Endothelial cell of umbilical vein (primary cell): Measurements from ENCODE around the gene RNF224. TPM values are rescaled to one million over a fixed set of nuclear protein-coding genes. Genes with fewer than 3 reads are reported as not detected.

Source experiments
- BruUV-seq: library from RNA; stranded (reverse); fragments of 400-500 nt; replicated peaks from 2 replicates; lab custom pipeline; 2021; lab: Mats Ljungman, UMichigan
- CTCF ChIA-PET: fragments of 300-600, 350-600 bp; sonication (Branson Sonifier 250); formaldehyde crosslinking; loops from one replicate; lab custom pipeline; 2021; ENCODE audit warnings: antibody characterized with exemption, inconsistent platforms; lab: Charles Lee
- POLR2A ChIA-PET: fragments of 300-600, 350-600 bp; sonication (Branson Sonifier 250); formaldehyde crosslinking; loops from one replicate; lab custom pipeline; 2021; ENCODE audit warnings: antibody characterized with exemption, inconsistent platforms; lab: Charles Lee
- DNase-seq: peaks from one replicate; pipeline ENCODE4 v3.0.0-alpha.2; 2011; ENCODE audit warnings: low read depth, low spot score
- FAIRE-seq: peaks from 2 replicates; lab custom pipeline; 2011; peaks lifted over from hg19 to GRCh38; lab: Jason Lieb, UNC
- H2AFZ ChIP-seq: 2 replicates; pipeline ENCODE4 v1.6.0; 2012; ENCODE audit warnings: low read depth, low read length, control low read depth, inconsistent platforms
- H3K27ac ChIP-seq: 2 replicates; pipeline ENCODE4 v1.5.1; 2011; ENCODE audit warnings: low read depth, mild to moderate bottlenecking, control low read depth, low read length, moderate library complexity; ENCODE audit not compliant: insufficient read depth
- H3K27me3 ChIP-seq, 2 experiments: 2 replicates each; pipeline versions ENCODE4 v1.6.0 to v1.6.1; 2011; ENCODE audit warnings: low read length in 2 of 2, mixed read lengths in 1 of 2; ENCODE audit not compliant: control insufficient read depth in 2 of 2, insufficient read depth in 2 of 2
- H3K36me3 ChIP-seq, 2 experiments: 2 replicates in 1 of 2; 3 replicates in 1 of 2; pipeline ENCODE4 v1.5.1; 2011; ENCODE audit warnings: low read length in 2 of 2, mild to moderate bottlenecking in 1 of 2, moderate library complexity in 1 of 2; ENCODE audit not compliant: control insufficient read depth in 2 of 2, insufficient read depth in 2 of 2; ENCODE audit errors: extremely low read depth in 1 of 2
- H3K4me1 ChIP-seq: 3 replicates; pipeline ENCODE4 v1.5.1; 2011; ENCODE audit warnings: mild to moderate bottlenecking, low read length; ENCODE audit not compliant: control insufficient read depth, insufficient read depth; ENCODE audit errors: extremely low read depth
- H3K4me2 ChIP-seq: 2 replicates; pipeline ENCODE4 v1.6.1; 2011; ENCODE audit warnings: low read length, control low read depth, mixed read lengths; ENCODE audit not compliant: insufficient read depth
- H3K4me3 ChIP-seq, 3 experiments: fragments of 200-600 bp in 1 of 3; sonication (generic), shearing (Covaris generic) in 1 of 3; replicated peaks in 1 of 3; 2 replicates each; pipeline ENCODE4 v1.5.1; 2011 to 2016; ENCODE audit warnings: control low read depth in 3 of 3, low read length in 3 of 3, mild to moderate bottlenecking in 2 of 3, inconsistent platforms in 1 of 3, low read depth in 1 of 3, moderate library complexity in 1 of 3; ENCODE audit not compliant: insufficient read depth in 1 of 3
- H3K79me2 ChIP-seq: 2 replicates; pipeline ENCODE4 v1.6.0; 2012; ENCODE audit warnings: low read length, inconsistent platforms; ENCODE audit not compliant: control insufficient read depth, insufficient read depth
- H3K9ac ChIP-seq: replicated peaks from 2 replicates; pipeline ENCODE3; 2011; ENCODE audit warnings: low read length, control low read depth; ENCODE audit not compliant: insufficient read depth; ENCODE audit errors: extremely low read depth
- H3K9me1 ChIP-seq: replicated peaks from 3 replicates; pipeline ENCODE4 v1.6.0; 2011; ENCODE audit warnings: mild to moderate bottlenecking, low read length; ENCODE audit not compliant: control insufficient read depth, insufficient read depth; ENCODE audit errors: extremely low read depth
- H3K9me3 ChIP-seq: replicated peaks from 2 replicates; pipeline ENCODE4 v1.5.1; 2012; ENCODE audit warnings: low read length, inconsistent platforms; ENCODE audit not compliant: control insufficient read depth, insufficient read depth
- H4K20me1 ChIP-seq: replicated peaks from 2 replicates; pipeline ENCODE3; 2011; ENCODE audit warnings: mild to moderate bottlenecking, low read length; ENCODE audit not compliant: control insufficient read depth, insufficient read depth; ENCODE audit errors: extremely low read depth
- CTCF ChIP-seq, 2 donors: IDR thresholded peaks; 1 replicate in 1 of 2; 2 replicates in 1 of 2; pipeline ENCODE4 v1.5.1; 2011; ENCODE audit warnings: low read length in 2 of 2, mild to moderate bottlenecking in 2 of 2, moderate library complexity in 2 of 2, control low read depth in 1 of 2, inconsistent platforms in 1 of 2, low read depth in 1 of 2; ENCODE audit not compliant: insufficient read depth in 1 of 2; ENCODE audit errors: extremely low read depth in 1 of 2
- EZH2 ChIP-seq: IDR thresholded peaks from 2 replicates; pipeline ENCODE4 v1.6.1; 2012; ENCODE audit warnings: borderline replicate concordance, low read depth, mild to moderate bottlenecking, moderate library complexity, low read length, inconsistent platforms; ENCODE audit not compliant: severe bottlenecking
- FOS ChIP-seq: IDR thresholded peaks from 2 replicates; pipeline ENCODE4 v1.6.1; 2011; ENCODE audit warnings: mild to moderate bottlenecking, low read length, moderate library complexity, borderline replicate concordance; ENCODE audit not compliant: insufficient read depth
- GATA2 ChIP-seq: IDR thresholded peaks from 2 replicates; pipeline ENCODE4 v1.7.0; 2011; ENCODE audit warnings: low read depth, mild to moderate bottlenecking, moderate library complexity, mixed read lengths, low read length; ENCODE audit not compliant: insufficient read length, insufficient read depth
- JUN ChIP-seq: IDR thresholded peaks from 2 replicates; pipeline ENCODE4 v1.6.1; 2011; ENCODE audit warnings: borderline replicate concordance, low read depth; ENCODE audit not compliant: insufficient read length, insufficient read depth
- MAX ChIP-seq: IDR thresholded peaks from 2 replicates; pipeline ENCODE4 v1.6.1; 2011; ENCODE audit not compliant: insufficient read depth, insufficient read length
- MYC ChIP-seq: IDR thresholded peaks from one replicate; pipeline ENCODE4 v1.6.1; 2011; ENCODE audit warnings: mild to moderate bottlenecking, low read depth, low read length
- POLR2A ChIP-seq: IDR thresholded peaks from 2 replicates; pipeline ENCODE4 v1.6.1; 2012; ENCODE audit warnings: low read depth, mild to moderate bottlenecking, control low read depth, low read length
- POLR2AphosphoS5 ChIP-seq: IDR thresholded peaks from 2 replicates; pipeline ENCODE4 v1.6.1; 2012; ENCODE audit warnings: low read depth, mild to moderate bottlenecking, control low read depth, low read length, moderate library complexity; ENCODE audit not compliant: insufficient read depth
- dilution Hi-C: fragments of 300-500 bp; cut with MboI; formaldehyde crosslinking; loops from one replicate; pipeline ENCODE4 v1.15.0; 2019; ENCODE audit warnings: low sequenced_read_pairs; ENCODE audit not compliant: extremely low pct_ligation_motif_present
- intact Hi-C: fragments of 100-400 bp; cut with micrococcal nuclease; formaldehyde crosslinking; loops from one replicate; pipeline ENCODE4 v1.10.0; 2022
- polyA plus RNA-seq, 4 experiments: library from polyadenylated mRNA; depleted of rRNA in 3 of 4; stranded (reverse) in 3 of 4; unstranded in 1 of 4; fragments of >200 nt; gene quantifications; 2 replicates each; pipeline versions ENCODE4 v1.2.1 to v1.2.3, GENCODE V29; 2011 to 2012; ENCODE audit warnings: missing spikeins in 1 of 4
- total RNA-seq: library from RNA; stranded (reverse); gene quantifications from 2 replicates; pipeline ENCODE4 v1.2.3, GENCODE V29; 2021

RNF224 gene
- total and polyA plus RNA-seq, 2 donors (not counting 3 experiments of a cell fraction or from before 2014, with no cell fraction given), result not detected

- H3K9me1 ChIP-seq, result no peaks in the 10 kb centered on the region
- FAIRE-seq, result no peak
- dilution Hi-C loops, result no loop called here
- no peak for DNase-seq
- BruUV-seq, result no TSS peak
- H3K4me1 ChIP-seq, result peaks cover 18% of the 10 kb centered on the region
- CTCF ChIA-PET, result no interaction called here
- intact Hi-C loops, result no loop called here
- no peak overlapping the region for H3K4me2 ChIP-seq
- no peaks in the 10 kb centered on the region for H3K9me3 ChIP-seq
- H3K27ac ChIP-seq, result no peak overlapping the region
- no peaks in the 10 kb centered on the region for H3K79me2 ChIP-seq
- H2AFZ ChIP-seq, result no peak overlapping the region
- H4K20me1 ChIP-seq, result no peaks in the 10 kb centered on the region
- H3K27me3 ChIP-seq, result no peaks in the 10 kb centered on the region
- no peak overlapping the region for H3K4me3 ChIP-seq
- H3K36me3 ChIP-seq, result peaks cover 0 to 2% of the 10 kb centered on the region in 2 experiments
- no peak overlapping the region for H3K9ac ChIP-seq
- TF ChIP-seq JUN (no peak), GATA2 (no peak), MAX (no peak), POLR2AphosphoS5 (no peak), CTCF (IDR thresholded peaks at IDR 0.05; ENCODE audit: extremely low read depth in 1 of 2, insufficient read depth in 1 of 2, low read depth in 1 of 2, low read length in 2 of 2) (no peak), EZH2 (no peak), FOS (no peak), MYC (no peak), POLR2A (no peak)
- POLR2A ChIA-PET, result interaction anchor here (0.5 kb wide), 1 partner anchor 75 kb away, joined by 5 read pairs; no protein-coding TSS in a partner anchor
These were observed 6.2 kb upstream of the RNF224 start for GRCh38 chr9:137221095-137221505.
